OCI-LY3 (cell line): ENCODE results near the gene SPNS2.

Experiments used
- H2AFZ ChIP-seq: fragments of 200-600, 300-600 bp; shearing (Covaris generic); 2 replicates; pipeline ENCODE4 v1.6.0; 2014; ENCODE audit warnings: antibody characterized with exemption, low read depth, low read length
- H3K27ac ChIP-seq: fragments of 200-600, 300-600 bp; sonication (generic); 2 replicates; pipeline ENCODE4 v1.5.1; 2014; ENCODE audit warnings: mild to moderate bottlenecking, low read length, moderate library complexity, mixed read lengths
- H3K27me3 ChIP-seq: fragments of 200-600, 300-600 bp; sonication (generic); 2 replicates; pipeline ENCODE4 v1.6.1; 2014; ENCODE audit warnings: low read depth, low read length, mixed read lengths
- H3K36me3 ChIP-seq: fragments of 200-600, 300-600 bp; sonication (generic); replicated peaks from 2 replicates; pipeline ENCODE3; 2014; ENCODE audit warnings: low read depth, low read length, mixed read lengths
- H3K4me1 ChIP-seq: fragments of 300-600, 200-600 bp; sonication (generic); 2 replicates; pipeline ENCODE4 v1.6.1; 2014; ENCODE audit warnings: low read length, mixed read lengths
- H3K4me2 ChIP-seq: fragments of 200-600, 300-600 bp; sonication (generic); 2 replicates; pipeline ENCODE4 v1.6.1; 2014; ENCODE audit warnings: low read length, mixed read lengths
- H3K4me3 ChIP-seq: fragments of 300-600, 200-600 bp; sonication (generic); 2 replicates; pipeline ENCODE4 v1.5.1; 2014; ENCODE audit warnings: antibody characterized with exemption, mild to moderate bottlenecking, low read length, moderate library complexity
- H3K79me2 ChIP-seq: fragments of 300-600, 200-600 bp; shearing (Covaris generic); 2 replicates; pipeline ENCODE4 v1.6.1; 2014; ENCODE audit warnings: mild to moderate bottlenecking, low read length, mixed read lengths
- H3K9ac ChIP-seq: fragments of 300-600, 200-600 bp; shearing (Covaris generic); 2 replicates; pipeline ENCODE4 v1.6.0; 2014; ENCODE audit warnings: mild to moderate bottlenecking, low read length, moderate library complexity
- H3K9me3 ChIP-seq: fragments of 200-600, 300-600 bp; shearing (Covaris generic); 2 replicates; pipeline ENCODE4 v1.6.1; 2014; ENCODE audit warnings: low read length, mixed read lengths; ENCODE audit not compliant: insufficient read depth
- H4K20me1 ChIP-seq: fragments of 200-600, 300-600 bp; sonication (generic); 2 replicates; pipeline ENCODE4 v1.6.1; 2016; ENCODE audit warnings: low read length, mixed read lengths; ENCODE audit not compliant: insufficient read depth
- EZH2phosphoT487 ChIP-seq: fragments of 200-600 bp; shearing (Covaris generic); IDR thresholded peaks from 2 replicates; pipeline ENCODE4 v1.6.1; 2018; ENCODE audit warnings: antibody characterized with exemption, mixed run types, low read depth
- TF ChIP-seq, protein P1 (sequence below): fragments of 200-600, 300-600 bp; sonication (generic); IDR thresholded peaks from 2 replicates; pipeline ENCODE4 v1.5.1; 2014; ENCODE audit warnings: antibody characterized with exemption, low read length, low read depth

SPNS2 gene

GRCh38 chr17:4467287-4467686, 31.4 kb upstream of the SPNS2 start:
- Histone ChIP-seq H4K20me1 (no peaks in the 10 kb centered on the region), H3K79me2 (no peaks in the 10 kb centered on the region), H3K4me1 (no peaks in the 10 kb centered on the region), H2AFZ (no peak overlapping the region), H3K9me3 (no peaks in the 10 kb centered on the region), H3K27me3 (no peaks in the 10 kb centered on the region), H3K27ac (no peak overlapping the region), H3K4me2 (no peak overlapping the region), H3K36me3 (no peaks in the 10 kb centered on the region), H3K4me3 (no peak overlapping the region), H3K9ac (no peak overlapping the region)
- no peak for TF ChIP-seq EZH2phosphoT487
- TF ChIP-seq, protein P1, sequence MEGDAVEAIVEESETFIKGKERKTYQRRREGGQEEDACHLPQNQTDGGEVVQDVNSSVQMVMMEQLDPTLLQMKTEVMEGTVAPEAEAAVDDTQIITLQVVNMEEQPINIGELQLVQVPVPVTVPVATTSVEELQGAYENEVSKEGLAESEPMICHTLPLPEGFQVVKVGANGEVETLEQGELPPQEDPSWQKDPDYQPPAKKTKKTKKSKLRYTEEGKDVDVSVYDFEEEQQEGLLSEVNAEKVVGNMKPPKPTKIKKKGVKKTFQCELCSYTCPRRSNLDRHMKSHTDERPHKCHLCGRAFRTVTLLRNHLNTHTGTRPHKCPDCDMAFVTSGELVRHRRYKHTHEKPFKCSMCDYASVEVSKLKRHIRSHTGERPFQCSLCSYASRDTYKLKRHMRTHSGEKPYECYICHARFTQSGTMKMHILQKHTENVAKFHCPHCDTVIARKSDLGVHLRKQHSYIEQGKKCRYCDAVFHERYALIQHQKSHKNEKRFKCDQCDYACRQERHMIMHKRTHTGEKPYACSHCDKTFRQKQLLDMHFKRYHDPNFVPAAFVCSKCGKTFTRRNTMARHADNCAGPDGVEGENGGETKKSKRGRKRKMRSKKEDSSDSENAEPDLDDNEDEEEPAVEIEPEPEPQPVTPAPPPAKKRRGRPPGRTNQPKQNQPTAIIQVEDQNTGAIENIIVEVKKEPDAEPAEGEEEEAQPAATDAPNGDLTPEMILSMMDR: no peak

GRCh38 chr17:4469552-4469951, 29.1 kb upstream of the SPNS2 start:
- H3K27ac ChIP-seq: no peak overlapping the region
- TF ChIP-seq, protein P1: no peak
- TF ChIP-seq EZH2phosphoT487: no peak
- no peak overlapping the region for H3K9ac ChIP-seq
- no peak overlapping the region for H3K4me2 ChIP-seq
- no peaks in the 10 kb centered on the region for H3K79me2 ChIP-seq
- no peaks in the 10 kb centered on the region for H3K4me1 ChIP-seq
- H4K20me1 ChIP-seq: no peaks in the 10 kb centered on the region
- no peaks in the 10 kb centered on the region for H3K27me3 ChIP-seq
- H3K36me3 ChIP-seq: no peaks in the 10 kb centered on the region
- no peak overlapping the region for H3K4me3 ChIP-seq
- H3K9me3 ChIP-seq: no peaks in the 10 kb centered on the region
- no peak overlapping the region for H2AFZ ChIP-seq

DNA sequence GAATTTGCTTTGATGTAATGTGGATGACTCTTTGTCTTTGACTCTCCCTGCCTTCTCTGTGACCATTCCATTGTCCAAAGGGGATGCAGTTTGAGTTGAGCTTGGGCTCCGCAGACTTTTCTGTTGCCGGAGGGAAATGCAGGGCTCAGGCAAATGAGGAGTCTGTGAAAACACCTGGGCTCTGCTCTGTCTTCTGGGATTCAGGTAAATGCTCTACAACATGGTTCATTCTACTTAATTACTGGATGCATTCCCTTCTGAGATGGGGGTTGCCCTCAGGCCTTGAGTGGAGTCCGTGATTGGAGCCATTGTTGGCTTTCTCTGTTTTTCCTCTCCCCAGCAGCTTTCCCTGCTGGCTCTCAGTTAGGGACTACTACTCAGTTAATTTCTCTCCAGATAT, 26.4 kb upstream of the SPNS2 start:
- Histone ChIP-seq H3K9me3 (no peaks in the 10 kb centered on the region), H3K27me3 (no peaks in the 10 kb centered on the region), H3K4me1 (peaks cover 5% of the 10 kb centered on the region), H2AFZ (no peak overlapping the region), H3K4me3 (no peak overlapping the region), H3K4me2 (no peak overlapping the region), H3K79me2 (no peaks in the 10 kb centered on the region), H4K20me1 (no peaks in the 10 kb centered on the region), H3K36me3 (no peaks in the 10 kb centered on the region), H3K27ac (no peak overlapping the region), H3K9ac (no peak overlapping the region)
- no peak for TF ChIP-seq EZH2phosphoT487
- TF ChIP-seq, protein P1: no peak

DNA sequence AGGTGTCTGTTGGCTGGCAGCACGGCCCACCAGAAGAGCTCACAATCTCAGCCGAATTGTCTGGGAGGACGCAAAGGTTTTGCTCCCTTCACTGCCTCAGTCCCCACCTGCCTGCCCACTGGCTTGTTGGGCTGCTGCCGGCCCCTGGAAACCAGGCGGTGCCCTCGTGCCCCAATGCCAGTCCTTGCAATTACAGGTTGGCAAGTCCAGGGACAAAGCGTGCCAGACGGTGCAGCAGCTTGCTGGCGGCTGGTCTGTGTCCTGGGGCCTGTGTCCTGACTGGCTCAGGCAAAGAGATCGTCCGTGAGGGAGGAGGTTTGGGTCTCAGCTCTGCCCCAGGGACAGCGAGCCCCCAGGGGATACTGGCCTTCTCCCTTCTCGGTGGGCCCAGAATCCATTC, 24.6 kb upstream of the SPNS2 start:
- H3K36me3 ChIP-seq: no peaks in the 10 kb centered on the region
- TF ChIP-seq, protein P1: no peak
- TF ChIP-seq EZH2phosphoT487: no peak
- no peaks in the 10 kb centered on the region for H4K20me1 ChIP-seq
- H3K79me2 ChIP-seq: no peaks in the 10 kb centered on the region
- H3K27ac ChIP-seq: no peak overlapping the region
- H2AFZ ChIP-seq: no peak overlapping the region
- H3K9me3 ChIP-seq: no peaks in the 10 kb centered on the region
- H3K4me1 ChIP-seq: peaks cover 9% of the 10 kb centered on the region
- H3K9ac ChIP-seq: no peak overlapping the region
- H3K4me3 ChIP-seq: no peak overlapping the region
- H3K27me3 ChIP-seq: no peaks in the 10 kb centered on the region
- no peak overlapping the region for H3K4me2 ChIP-seq
